Measurements from ENCODE around the gene ITPRID2.
"Not testable (repeated sequence)": the region's sequence is repeated elsewhere in the genome, so short reads cannot be mapped to it uniquely, and the experiment has no call there.

The ITPRID2 gene

DNA sequence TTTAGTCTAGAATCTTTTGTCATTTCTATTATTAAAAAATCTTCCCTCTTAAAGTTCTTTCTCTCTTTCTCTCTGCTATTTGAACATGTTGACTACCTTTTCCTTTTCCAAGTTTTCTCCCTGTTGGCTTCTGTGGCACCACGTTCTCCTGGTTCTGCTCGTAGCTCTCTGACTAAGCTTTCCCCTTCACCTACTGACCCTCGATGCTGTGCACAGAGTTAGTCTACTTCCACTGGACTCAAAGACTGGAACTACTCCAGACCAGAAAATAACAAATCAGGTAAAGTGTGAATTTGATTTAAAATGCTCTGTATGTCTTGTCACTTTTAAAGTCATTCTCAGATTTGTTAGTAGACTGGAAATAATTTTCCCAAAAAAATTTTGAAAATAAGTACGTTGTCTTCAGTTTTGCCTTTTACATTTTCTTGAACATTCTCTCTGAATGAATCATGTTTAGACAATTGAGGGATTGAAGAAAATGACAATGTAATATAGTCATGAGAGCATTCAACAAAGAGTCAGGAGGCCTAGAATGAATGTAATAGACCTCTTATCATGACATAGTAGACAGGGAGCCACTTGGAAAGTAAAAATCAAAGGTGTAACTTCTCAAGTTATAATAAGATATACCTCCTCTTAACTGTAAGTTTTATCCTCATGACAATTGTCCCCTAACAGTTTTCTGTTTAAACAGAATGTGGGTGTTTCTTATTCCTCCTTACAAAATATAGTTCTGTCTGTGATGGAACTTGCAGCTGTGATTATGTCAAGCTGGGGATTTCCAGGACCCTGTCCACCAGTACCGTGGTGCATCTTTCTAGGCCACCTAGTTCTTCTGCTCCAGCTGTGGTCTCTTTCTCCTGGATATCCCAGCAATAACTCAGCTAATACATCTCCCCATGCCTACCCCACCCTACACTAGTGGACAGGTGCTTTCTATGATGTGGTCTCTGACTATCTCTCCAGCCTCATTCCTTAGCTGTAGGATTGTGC is 25.5 kb downstream of the ITPRID2 start:
- no peak for DNase-seq

DNA sequence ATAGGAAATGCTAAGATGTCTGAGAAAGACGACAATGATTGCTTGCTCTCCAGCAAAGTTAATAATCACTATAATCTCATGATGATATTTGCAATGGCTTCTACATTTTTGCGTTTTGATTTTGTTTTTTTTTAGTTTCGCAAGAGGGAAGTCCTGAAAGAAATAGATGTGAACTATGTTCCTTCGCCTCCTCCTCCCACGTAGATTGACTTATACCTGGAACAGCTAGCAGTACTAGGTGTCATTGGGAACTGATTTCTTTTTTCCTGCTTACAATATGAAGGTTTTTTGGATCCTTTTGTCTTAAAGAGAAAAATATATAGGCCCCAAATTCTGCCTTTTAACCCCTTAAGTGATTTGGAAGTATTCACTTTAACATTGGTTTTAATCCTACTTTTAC is 26.7 kb downstream of the ITPRID2 start:
- DNase-seq = no peak

DNA sequence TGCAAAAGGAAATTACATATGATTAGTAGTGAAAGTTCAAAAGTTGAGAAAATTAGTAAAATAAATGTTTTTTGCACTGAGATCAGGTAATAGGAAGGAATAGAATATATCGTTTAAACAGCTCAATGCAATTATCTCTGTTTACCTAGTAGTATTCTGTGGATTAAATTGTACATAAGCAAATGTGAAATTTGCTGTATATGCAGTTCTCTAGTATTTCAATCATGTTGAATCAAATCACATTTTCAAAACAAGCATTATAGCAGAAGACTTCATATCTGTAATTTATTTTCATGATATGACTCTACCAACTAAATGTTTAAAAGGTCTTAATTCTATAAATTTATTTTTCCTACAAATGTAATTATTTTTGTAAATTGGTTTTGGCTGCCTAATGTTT is 31.6 kb downstream of the ITPRID2 start:
- no peak for DNase-seq

DNA sequence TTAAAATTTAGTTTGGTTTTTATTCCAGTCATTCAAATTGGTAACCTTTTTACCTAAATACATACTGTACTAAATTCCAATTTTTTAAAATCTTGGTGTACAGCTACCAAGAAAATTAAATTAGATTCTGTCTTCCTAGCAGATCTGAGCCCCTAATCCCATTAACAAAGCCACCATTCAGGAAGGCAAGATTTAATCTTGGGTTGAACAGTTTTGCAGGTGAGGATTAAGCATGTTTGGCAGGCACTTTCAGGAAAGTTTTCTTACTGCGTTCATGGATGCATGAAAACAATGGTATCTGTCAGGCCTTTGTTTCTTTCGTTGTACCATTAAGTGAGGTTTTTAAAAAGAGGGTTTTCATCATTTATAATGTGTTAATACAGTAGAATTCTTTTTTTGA is 32.8 kb downstream of the ITPRID2 start:
- no peak for DNase-seq

DNA sequence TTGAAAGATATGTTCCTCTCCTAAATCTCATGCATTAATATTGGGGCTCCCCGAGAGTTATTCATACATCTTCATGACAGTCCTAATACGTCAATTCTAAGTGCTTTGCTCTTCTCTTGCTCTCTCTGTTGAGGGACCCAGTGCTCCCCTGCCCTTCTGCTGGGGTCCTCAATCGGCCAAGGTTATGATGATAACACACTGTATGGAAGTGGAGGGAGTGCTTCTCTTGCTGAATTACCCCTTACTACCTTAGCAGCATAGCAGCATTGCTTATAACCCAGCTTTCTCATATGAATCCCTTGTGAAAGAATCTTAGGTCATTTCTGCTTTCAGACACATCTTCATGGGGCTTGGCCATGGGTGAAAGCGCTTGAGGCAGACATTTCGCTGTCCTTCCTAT is 43.2 kb downstream of the ITPRID2 start:
- no peak for DNase-seq

DNA sequence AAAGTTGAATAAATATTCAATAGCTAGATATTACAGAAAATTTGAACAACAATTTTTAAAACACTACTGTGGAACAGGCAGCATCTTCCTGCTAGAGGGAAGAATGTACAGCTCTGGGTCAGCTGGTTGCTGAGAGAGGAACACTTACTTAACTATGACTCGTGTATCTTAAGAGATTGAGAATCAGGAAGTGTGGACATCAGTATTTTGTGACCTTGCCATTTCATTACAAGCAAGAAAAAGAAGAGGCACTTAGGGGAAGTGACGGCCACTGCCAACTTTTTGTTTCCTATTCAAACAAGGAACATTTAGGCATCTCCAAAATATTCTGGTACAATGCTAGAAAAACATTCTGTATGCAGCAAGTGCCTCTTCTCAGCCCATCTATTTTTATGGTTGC is 45.9 kb downstream of the ITPRID2 start:
- DNase-seq = no peak

DNA sequence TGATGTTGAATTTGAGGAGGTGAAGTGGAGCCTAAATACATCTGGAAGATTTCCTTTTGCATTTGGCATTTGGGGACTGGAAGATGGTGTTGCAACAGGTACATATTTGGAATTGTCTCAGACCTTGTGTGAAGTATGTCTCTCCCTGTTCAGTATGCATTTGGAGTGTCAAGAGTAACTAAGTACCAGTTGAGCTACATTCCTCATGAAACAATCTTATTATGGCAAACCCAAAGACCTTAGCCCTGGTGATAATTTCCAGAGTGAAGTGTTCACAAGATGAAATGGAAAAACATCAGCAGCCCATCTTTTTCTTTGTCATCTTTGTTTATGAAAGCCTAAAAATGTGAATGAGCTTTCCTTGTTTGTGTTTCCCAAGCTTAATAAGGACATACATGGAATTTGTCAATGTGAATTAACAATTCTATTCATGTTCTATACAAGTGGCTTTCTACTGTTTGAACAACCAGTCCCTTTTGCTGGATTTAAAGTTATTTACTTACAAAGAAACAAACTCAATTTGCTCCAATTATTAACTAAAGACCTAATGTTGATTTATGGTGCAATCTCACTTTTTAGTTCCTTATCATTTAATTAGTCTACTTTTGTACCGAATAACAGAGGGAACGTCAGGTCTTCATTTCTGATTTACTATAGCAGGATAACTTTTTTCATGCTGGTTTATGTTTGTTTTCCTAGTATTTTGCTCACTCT is 52.0 kb downstream of the ITPRID2 start:
- no peak for DNase-seq

DNA sequence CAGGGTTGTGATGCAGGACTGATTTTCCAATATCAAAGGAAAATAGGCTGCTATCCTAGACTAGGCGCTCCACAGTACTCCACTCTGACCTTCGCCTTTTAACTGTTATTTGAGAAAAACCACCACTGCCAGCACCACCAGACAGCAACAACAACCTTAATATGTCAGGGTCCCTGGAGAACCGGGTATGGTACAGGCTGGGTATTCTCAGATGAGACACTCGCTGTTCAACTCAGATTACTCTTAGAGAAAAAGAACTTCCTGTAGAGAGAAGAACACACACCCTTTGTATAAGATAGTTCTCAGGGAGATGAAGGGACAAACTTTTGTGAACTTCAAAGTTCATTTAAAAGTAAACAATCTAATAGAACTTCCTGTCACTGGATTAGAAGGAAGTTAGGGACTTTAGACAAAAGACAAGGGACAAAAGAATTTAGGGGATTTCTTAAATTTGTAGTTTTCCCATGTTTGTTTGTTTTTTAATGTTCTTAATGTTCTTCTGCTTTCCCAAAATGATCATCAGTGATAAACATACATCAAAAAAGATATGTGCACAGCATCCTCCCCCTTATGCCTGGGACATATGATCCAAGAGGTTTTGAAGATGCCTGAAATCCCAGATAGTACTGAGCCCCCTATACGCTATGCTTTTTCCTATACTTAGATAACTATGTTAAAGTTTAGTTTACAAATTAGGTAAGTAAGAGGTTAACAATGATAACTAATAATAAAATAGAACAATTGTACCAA is 52.8 kb downstream of the ITPRID2 start:
- DNase-seq = no peak

DNA sequence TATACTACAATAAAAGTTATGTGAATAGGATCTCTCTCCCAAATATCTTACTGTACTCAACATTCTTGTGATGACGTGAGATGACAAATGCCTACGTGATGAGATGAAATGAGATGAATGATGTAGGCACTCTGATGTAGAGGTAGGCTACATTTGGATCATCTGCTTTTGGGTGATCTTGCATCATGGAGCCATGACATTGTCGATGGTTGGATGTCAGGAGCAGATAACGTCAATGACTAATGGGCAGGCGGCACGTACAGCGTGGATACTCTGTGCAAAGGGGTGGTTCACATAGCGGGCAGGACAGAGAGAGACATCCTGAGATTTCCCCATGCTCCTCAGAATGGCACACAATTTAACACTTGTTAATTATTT is 53.4 kb downstream of the ITPRID2 start:
- no peak for DNase-seq

DNA sequence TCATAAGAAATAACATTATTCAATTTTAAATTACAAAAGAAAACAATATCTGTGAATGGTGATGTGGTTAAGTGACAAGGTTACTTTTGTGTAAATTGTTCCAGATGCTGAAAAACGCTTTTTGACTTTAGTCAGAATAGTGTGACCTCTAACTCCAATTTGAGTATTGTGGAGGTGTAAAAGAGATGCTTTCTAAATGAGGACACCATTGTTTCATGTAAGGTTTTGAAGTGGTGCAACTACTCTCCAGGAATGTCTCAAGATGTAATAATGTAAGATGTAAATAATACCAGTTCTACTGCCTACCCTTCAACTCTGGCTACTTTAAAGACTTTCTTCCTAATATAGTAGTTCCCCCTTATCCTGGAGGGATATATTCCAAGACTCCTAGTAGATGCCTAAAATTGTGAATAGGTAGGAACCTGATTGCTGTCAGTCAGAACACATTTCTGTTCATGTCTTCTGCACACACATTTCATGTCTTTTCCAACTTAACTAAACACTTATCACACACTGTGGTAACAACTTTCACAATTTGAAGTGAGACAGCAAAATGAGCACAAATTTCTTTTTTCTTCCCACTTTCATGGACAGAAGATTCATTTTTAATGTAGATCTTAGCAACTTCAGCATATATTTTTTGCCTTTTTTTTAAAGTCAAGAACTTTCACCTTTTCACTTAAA is 55.1 kb downstream of the ITPRID2 start:
- DNase-seq = no peak

DNA sequence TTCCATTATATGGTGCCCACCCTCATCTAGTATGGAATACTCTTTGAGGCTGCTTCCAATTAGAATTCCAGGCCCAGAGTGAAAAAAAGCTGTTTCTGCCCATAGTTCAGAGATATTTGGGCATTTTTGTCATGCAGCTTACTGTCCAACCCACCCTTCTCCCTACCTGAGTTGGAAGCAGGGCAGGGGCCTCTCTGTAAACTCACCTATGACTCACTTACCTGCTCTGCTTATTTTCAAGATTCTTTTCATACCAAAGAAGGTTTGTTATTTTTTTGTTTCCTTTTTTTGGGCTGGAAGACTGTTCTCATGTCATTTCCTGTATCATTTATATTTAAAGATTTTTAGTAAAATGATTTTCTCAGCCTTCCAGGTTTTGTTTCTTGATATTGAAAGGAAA is 55.7 kb downstream of the ITPRID2 start:
- no peak for DNase-seq

DNA sequence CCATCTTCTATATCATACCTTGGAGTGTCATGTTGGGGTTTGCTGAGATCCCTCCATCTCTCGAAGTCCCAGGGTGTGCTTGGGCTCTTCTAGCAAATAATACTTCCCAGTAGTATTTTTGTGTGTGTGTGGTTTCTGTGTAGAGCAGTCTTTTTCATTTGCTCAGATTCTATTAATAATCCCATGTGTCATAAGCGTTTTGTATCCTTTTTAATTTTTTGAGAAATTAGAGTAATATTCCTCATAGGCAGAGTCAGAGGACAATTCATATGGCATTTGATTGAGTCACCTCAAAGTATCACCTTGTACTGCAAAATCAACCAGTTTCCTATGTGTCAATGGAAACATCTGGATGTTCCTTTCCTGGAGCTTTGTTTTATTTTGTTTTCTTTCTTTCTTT is 56.7 kb downstream of the ITPRID2 start:
- no peak for DNase-seq

DNA sequence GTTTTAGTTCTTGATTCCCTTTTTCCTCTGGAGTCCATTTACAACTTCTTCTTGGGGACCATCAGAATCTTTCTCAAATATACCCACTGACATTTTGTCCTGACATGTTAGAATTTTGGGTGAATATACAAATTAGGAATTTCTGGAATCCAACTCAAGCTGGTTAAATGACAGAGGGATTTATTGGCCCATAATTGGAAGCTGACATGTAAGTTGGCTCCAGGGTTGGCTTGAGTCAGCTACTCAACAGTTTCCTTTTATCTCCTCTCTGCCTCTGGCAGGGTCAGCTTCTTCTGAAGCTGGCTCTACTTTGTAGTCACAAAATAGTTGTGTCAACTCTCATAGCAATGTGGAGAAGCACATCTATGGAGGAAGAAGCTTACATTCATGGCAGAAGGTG is 57.5 kb downstream of the ITPRID2 start:
- no peak for DNase-seq

DNA sequence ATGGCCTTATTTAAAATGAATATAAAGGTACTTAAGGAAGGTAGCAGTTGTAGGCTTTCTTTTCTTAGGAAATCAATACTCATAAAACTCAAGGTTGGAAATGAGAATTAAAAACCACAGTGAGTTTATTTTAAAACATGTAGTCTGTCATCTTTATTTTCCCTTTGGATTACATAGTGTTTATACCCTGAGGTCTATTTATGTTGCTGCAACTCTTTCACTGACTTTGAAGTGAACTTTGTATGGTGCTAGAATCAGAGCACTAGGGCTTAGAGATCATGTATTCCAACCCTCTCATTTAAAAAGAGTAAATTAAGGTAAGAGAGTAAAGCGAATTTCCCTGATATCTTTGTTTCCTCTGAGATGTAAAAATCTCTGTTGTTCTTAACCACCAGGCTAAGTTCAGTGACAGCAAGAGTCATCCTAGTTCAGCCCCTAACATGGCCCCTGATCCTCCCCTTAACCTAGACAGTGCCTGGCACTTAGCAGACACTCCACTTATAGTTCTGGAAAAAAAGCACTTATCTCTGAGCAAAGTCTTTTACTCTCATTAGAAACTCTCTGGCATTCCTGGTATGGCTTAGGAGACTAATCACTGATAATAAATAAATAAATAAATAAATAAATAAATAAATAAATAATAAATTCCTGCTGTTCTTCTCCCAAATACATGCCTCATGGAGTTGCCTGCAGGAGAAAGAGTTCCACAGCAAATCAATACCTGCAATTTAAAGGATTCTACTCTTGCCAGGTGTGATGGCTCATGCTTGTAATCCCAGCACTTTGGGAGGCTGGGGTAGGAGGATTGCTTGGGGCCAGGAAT is 61.1 kb downstream of the ITPRID2 start:
- DNase-seq = no peak

DNA sequence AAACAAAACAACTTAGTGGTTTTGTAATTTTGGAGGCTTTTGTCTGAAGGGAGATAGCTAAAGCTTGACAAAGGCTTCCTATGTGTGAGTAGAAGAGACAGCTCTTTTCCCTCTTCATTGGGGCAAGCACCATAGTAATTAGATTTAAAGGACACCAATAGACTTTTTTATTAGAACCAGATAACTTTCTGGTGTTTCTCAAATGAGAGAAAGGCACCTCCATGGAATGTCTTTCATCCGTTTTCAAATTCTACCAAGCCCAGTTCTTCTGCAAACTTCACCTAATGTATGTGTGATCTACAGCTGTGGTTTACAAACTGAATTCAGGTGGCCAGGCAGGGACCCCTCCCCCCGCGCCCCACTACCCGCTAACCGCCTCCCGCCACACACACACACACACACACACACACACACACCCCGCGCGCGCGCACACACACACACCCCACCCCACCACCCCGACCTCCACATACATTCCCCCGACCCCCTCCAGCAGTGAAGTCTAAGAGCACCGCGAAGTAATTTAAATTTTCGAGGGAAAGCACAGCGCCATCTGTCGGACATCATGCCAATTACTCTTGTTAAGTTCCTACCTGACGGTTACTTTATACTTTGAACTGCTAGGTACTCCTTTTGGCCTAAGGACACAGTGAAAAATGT is 62.5 kb downstream of the ITPRID2 start:
- DNase-seq = peak; percentile 68 to 70

DNA sequence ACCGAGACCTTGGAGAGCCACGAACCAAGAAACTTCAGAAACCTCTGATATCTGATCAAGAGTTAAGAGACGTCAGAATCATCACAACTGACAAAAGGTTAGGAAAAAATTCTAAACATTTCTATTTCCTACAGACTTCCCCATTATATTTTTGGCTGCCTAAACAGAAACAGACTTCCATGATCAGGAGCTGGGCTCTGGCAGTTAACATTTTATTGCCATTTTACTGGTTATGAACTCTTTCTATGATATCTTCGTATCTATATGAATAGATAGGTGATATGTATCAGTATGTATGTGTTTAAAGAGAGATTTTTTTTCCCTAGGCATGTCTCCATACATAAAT is 63.0 kb downstream of the ITPRID2 start:
- no peak for DNase-seq

DNA sequence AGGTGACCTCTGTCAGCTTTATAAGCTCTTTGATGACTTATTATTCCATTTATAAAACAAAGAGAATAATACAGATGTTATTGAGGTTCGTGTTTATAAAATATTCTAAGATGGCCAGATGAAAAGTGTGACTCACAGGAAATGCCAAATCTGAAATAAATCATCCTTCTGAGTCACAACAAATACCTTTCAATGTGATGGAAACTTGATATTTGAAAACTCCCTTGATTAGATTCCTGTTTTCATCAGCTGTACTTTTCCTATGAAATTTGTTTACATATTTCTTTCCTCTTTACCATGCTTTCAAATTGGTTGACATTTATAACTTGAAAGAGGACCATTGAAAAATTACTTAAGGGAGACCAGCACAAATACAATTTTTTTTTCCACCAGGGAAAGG is 63.5 kb downstream of the ITPRID2 start:
- DNase-seq = no peak

DNA sequence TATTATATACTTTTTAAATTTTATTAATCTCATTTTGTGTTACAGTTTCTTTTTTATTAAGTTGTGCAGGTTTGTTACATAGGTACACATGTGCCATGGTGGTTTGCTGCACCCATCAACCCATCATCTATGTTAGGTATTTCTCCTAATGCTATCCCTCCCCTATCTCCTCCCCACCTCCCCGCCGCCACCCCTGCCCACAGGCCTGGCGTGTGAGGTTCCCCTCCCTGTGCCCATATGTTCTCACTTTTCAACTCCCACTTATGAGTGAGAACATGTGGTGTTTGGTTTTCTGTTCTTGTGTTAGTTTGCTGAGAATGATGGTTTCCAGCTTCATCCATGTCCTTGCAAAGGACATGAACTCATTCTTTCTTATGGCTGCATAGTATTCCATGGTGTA is 64.3 kb downstream of the ITPRID2 start:
- not testable (repeated sequence) for DNase-seq

DNA sequence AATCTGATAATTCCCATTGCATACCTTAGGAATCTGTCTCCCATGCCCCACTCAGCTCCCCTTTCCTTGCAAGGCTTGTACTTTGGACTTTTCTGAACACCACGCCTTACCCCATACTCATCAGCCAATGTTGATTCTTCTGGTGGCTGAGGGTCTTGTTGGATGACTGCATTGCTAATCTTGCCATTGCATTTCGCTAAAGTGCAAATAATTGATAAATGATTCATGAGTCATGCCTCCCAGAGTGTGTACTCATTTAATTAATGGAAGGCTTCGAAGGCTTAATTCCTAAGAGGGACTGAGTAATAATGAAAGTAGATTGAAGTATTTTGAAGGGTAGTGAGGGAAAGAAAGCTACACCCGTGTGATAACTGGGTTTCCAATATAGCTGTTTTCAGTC is 66.1 kb downstream of the ITPRID2 start:
- no peak for DNase-seq

DNA sequence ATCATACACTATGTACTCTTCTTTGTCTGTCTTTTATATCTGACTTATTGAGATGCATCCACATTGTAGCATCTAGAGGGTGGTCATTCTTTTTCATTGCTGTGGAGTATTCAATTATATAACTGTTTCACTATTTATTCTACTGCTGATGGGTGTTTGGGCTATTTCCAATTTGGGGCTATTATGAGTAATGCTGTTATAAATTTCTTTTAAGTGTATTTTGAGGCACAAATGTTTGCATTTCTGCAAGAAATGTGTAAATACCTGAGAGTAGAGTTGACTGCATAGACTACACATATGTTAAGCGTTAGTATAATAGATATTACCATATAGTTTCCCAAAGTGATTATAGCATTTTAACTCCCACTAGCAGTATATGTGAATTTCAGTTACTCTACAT is 67.2 kb downstream of the ITPRID2 start:
- no peak for DNase-seq

DNA sequence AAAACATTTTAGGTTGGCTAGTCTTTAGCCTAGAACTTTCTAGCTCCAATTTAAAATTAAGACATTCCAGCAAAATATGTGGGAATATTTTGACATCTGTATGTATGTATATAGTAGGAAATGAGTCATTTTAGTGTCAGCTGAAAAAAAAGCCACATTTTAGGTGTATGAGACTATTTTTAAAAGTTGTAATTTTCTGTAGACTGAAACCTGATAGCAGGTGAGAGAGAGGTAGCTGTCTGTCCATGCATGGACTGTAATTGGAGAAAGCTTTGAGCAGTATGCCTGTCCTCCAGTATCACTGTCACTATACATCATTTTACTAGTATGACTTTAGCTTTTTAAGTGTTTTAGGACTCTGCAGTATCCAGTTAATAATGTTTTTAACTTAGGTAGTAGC is 68.0 kb downstream of the ITPRID2 start:
- DNase-seq = no peak

DNA sequence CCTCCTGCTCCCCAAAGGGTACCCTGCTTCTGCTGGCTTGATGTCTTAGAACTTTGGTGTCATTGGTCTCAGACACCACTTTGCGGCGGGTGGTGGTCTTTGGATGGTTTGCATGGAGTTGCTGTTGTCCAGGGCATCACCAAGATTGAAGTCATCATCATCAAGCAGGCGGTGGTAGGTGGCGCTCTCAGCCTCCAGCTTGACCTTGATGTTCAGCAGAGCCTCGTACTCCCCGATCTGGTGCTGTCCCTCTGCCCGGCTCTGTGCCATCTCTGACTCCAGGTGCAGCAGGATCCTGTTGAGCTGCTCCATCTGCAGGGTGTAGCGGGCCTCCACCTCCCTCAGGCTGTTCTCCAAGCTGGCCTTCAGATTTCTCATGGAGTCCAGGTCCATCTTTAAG is 69.6 kb downstream of the ITPRID2 start:
- DNase-seq = not testable (repeated sequence)
